ENCODE data around the gene CCDC144A.
"Not testable (repeated sequence)": the region's sequence is repeated elsewhere in the genome, so short reads cannot be mapped to it uniquely, and the experiment has no call there.

The CCDC144A gene

GRCh38 chr17:16689731-16690281 is at the start of gene CCDC144A:
Gene CCDC144A (plus strand): TSS chr17:16690241. CDS start chr17:16690401, 160 bp downstream.
- H3K9me3 ChIP-seq (ENCODE audit: control insufficient read depth, low read length); H3K4me1 ChIP-seq (ENCODE audit: control insufficient read depth, insufficient read depth, low read length); H3K9ac ChIP-seq (ENCODE audit: low read length); H3K4me3 ChIP-seq (ENCODE audit: low read length); DNase-seq (ENCODE audit: low read depth); H3K27me3 ChIP-seq (replicated peaks; ENCODE audit: control insufficient read depth, insufficient read depth, low read length); H3K36me3 ChIP-seq (ENCODE audit: control insufficient read depth, insufficient read depth, low read length, severe bottlenecking): not testable (repeated sequence)

GRCh38 chr17:16649585-16649984 is 40.5 kb upstream of the CCDC144A start:
- Histone ChIP-seq H3K9ac (ENCODE audit: low read length) (no peak overlapping the region), H3K27me3 (replicated peaks; ENCODE audit: control insufficient read depth, insufficient read depth, low read length) (no peaks in the 10 kb centered on the region), H3K4me3 (ENCODE audit: low read length) (no peak overlapping the region), H3K36me3 (ENCODE audit: control insufficient read depth, insufficient read depth, low read length, severe bottlenecking) (peaks cover 34% of the 10 kb centered on the region), H3K4me1 (ENCODE audit: control insufficient read depth, insufficient read depth, low read length) (peaks cover 15% of the 10 kb centered on the region), H3K9me3 (ENCODE audit: control insufficient read depth, low read length) (no peaks in the 10 kb centered on the region)
- no peak for DNase-seq (ENCODE audit: low read depth)

DNA sequence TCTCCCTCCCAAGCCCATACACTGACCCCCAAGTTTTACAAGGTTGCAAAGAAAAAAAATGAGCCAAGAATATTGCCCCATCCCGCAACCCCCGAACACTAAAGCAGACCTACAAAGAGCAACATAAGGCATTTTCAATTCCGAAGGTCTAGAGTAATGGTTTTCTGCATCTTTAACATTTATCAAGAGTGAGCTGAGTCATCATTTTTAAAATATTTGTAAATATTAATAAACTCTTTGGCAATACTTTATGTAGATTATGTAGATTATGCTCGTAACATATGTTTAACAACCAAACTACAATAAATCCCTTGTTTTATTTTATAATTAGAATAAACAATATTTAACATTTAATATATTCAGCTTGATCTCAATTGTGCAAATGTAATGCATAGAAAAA is 37.8 kb upstream of the CCDC144A start:
- no peak for DNase-seq (ENCODE audit: low read depth)
- H3K36me3 ChIP-seq (ENCODE audit: control insufficient read depth, insufficient read depth, low read length, severe bottlenecking), result peaks cover 15% of the 10 kb centered on the region
- peaks cover 15% of the 10 kb centered on the region for H3K4me1 ChIP-seq (ENCODE audit: control insufficient read depth, insufficient read depth, low read length)
- no peaks in the 10 kb centered on the region for H3K9me3 ChIP-seq (ENCODE audit: control insufficient read depth, low read length)
- H3K4me3 ChIP-seq (ENCODE audit: low read length), result peak overlapping the region; percentile 84
- H3K27me3 ChIP-seq (replicated peaks; ENCODE audit: control insufficient read depth, insufficient read depth, low read length), result no peaks in the 10 kb centered on the region
- H3K9ac ChIP-seq (ENCODE audit: low read length), result peak overlapping the region; percentile 92

- Histone ChIP-seq H3K4me1 (ENCODE audit: control insufficient read depth, insufficient read depth, low read length) (peaks cover 15% of the 10 kb centered on the region), H3K4me3 (ENCODE audit: low read length) (peak overlapping the region; percentile 84), H3K36me3 (ENCODE audit: control insufficient read depth, insufficient read depth, low read length, severe bottlenecking) (peaks cover 14% of the 10 kb centered on the region), H3K9ac (ENCODE audit: low read length) (peak overlapping the region; percentile 92), H3K27me3 (replicated peaks; ENCODE audit: control insufficient read depth, insufficient read depth, low read length) (no peaks in the 10 kb centered on the region), H3K9me3 (ENCODE audit: control insufficient read depth, low read length) (no peaks in the 10 kb centered on the region)
- no peak for DNase-seq (ENCODE audit: low read depth)
Measured at GRCh38 chr17:16652847-16653366, 37.1 kb upstream of the CCDC144A start.

DNA sequence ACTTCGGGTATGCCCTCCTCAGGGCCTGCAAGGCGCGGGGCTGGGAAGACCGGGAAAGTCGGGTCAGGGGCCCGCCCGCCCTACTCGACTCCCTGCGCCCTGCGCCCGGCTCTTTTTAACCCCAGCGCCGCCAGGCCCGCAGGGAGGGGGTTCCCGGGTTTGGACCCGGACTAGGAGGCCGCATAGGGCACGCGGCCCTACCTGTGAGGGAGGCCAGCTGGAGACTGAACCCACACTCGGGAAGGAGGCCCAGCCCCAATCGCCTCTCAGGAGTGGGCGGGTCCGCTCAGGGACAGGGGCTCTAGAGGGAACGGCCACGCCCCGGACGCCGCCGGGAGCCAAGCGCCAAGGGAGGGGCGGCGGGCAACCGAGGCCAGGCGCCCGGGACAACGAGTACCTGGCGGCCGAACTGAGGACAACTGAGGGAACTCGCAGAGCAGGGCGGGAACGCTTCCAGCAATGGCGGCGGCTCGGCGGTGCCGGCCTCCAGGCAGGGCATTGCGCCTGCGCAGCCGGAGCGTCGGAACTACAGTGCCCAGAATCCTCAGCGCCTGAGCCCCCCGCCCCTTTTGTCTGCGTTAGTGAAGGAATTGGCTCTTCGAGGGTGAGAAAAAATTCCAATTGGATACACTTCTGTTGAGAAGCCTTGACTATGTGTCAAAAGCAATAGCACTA is 36.5 kb upstream of the CCDC144A start, which contains the start of gene ZNF624:
TSS of gene ZNF624 (minus strand) at position 484 of the 675 bp plus-strand sequence.
- H3K9me3 ChIP-seq (ENCODE audit: control insufficient read depth, low read length), result no peaks in the 10 kb centered on the region
- H3K36me3 ChIP-seq (ENCODE audit: control insufficient read depth, insufficient read depth, low read length, severe bottlenecking), result peaks cover 11% of the 10 kb centered on the region
- peak within 1 kb of the TSS; percentile 84 for H3K4me3 ChIP-seq (ENCODE audit: low read length)
- peaks cover 15% of the 10 kb centered on the region for H3K4me1 ChIP-seq (ENCODE audit: control insufficient read depth, insufficient read depth, low read length)
- H3K27me3 ChIP-seq (replicated peaks; ENCODE audit: control insufficient read depth, insufficient read depth, low read length), result no peaks in the 10 kb centered on the region
- H3K9ac ChIP-seq (ENCODE audit: low read length), result peak within 1 kb of the TSS; percentile 92
- DNase-seq (ENCODE audit: low read depth), result peak; percentile 97

GRCh38 chr17:16661217-16661616 is 28.8 kb upstream of the CCDC144A start:
- Histone ChIP-seq H3K36me3 (ENCODE audit: control insufficient read depth, insufficient read depth, low read length, severe bottlenecking) (no peaks in the 10 kb centered on the region), H3K27me3 (replicated peaks; ENCODE audit: control insufficient read depth, insufficient read depth, low read length) (peaks cover 3% of the 10 kb centered on the region), H3K4me1 (ENCODE audit: control insufficient read depth, insufficient read depth, low read length) (no peaks in the 10 kb centered on the region), H3K9me3 (ENCODE audit: control insufficient read depth, low read length) (no peaks in the 10 kb centered on the region), H3K9ac (ENCODE audit: low read length) (no peak overlapping the region), H3K4me3 (ENCODE audit: low read length) (no peak overlapping the region)
- peak; percentile 44 for DNase-seq (ENCODE audit: low read depth)

DNA sequence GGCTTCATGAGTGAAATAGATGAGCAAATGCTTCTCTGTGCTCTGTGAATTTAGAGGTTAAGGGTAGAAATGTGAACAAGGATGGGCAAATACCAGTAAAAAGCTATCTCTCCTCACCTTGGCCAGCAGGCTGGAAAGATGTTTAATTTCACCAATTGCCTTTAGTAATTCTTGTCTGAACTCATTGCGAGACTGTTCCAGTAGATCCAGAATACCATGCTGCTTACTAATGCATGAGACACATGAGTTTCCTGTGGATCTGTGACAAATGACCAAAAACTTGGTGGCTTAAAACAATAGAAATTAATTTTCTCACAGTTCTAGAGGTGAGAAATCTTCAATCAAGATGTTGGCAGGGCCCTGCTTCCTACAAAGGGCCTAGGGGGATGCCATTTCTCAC is 27.1 kb upstream of the CCDC144A start:
- no peak overlapping the region for H3K4me3 ChIP-seq (ENCODE audit: low read length)
- H3K36me3 ChIP-seq (ENCODE audit: control insufficient read depth, insufficient read depth, low read length, severe bottlenecking), result no peaks in the 10 kb centered on the region
- DNase-seq (ENCODE audit: low read depth), result no peak
- H3K27me3 ChIP-seq (replicated peaks; ENCODE audit: control insufficient read depth, insufficient read depth, low read length), result peaks cover 3% of the 10 kb centered on the region
- no peak overlapping the region for H3K9ac ChIP-seq (ENCODE audit: low read length)
- no peaks in the 10 kb centered on the region for H3K4me1 ChIP-seq (ENCODE audit: control insufficient read depth, insufficient read depth, low read length)
- no peaks in the 10 kb centered on the region for H3K9me3 ChIP-seq (ENCODE audit: control insufficient read depth, low read length)

DNA sequence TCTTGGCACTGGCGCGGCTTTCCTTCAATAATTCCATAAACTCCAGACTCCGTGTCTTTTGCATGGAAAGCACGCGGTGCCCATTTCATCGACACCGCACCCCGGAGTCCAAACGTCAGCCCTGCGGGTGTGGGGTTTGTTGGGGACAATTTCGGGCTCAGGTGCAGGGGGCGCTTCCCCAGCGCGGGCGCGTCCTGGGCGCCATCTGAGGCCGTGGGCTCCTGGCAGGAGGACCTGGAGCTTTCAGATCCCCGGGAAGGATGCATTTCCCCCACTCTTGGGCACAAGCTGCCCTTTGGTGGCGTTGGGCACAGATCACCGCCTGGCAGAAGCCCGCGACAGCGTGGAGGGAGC is 23.5 kb upstream of the CCDC144A start:
- not testable (repeated sequence) for H3K9ac ChIP-seq (ENCODE audit: low read length); DNase-seq (ENCODE audit: low read depth); H3K36me3 ChIP-seq (ENCODE audit: control insufficient read depth, insufficient read depth, low read length, severe bottlenecking); H3K27me3 ChIP-seq (replicated peaks; ENCODE audit: control insufficient read depth, insufficient read depth, low read length); H3K9me3 ChIP-seq (ENCODE audit: control insufficient read depth, low read length); H3K4me1 ChIP-seq (ENCODE audit: control insufficient read depth, insufficient read depth, low read length)
- H3K4me3 ChIP-seq (ENCODE audit: low read length), result peak overlapping the region; percentile 12

DNA sequence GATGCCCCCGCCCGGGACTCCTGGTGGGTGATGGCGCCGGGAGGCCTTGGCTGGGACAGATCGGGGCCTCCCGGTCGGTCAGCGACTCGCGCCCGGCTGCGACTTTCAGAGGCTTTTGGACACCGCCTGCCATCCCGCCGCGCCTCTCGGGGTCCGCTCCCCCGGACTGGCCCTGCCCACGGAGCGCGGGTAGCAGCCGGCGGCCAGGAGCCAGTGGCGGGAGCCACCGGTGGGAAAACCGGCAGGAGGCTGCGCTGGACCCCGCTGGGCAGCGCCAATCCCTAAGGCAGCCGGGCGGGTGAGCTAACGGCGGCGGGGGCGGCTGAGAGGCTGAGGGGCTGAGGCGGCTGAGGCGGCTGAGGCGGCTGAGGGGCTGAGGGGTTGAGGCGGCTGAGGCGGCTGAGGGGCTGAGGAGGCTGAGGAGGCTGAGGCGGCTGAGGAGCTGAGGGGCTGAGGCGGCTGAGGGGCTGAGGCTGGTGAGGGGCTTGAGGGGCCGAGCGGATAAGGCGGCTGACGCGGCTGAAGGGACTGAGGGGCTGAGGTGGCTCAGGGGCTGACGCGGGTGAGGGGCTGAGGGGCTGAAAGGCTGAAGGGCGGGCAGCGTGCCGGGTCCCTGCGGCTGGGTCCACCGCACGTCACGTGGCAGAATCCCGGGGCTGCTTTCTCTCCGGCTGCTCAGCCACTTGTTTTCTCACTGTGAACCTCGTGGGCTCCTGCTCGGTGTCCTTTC is 23.0 kb upstream of the CCDC144A start:
- H3K27me3 ChIP-seq (replicated peaks; ENCODE audit: control insufficient read depth, insufficient read depth, low read length); H3K36me3 ChIP-seq (ENCODE audit: control insufficient read depth, insufficient read depth, low read length, severe bottlenecking); H3K4me1 ChIP-seq (ENCODE audit: control insufficient read depth, insufficient read depth, low read length); H3K9ac ChIP-seq (ENCODE audit: low read length); H3K9me3 ChIP-seq (ENCODE audit: control insufficient read depth, low read length): not testable (repeated sequence)
- H3K4me3 ChIP-seq (ENCODE audit: low read length), result peak overlapping the region; percentile 65
- DNase-seq (ENCODE audit: low read depth), result peak; percentile 35

- H3K9me3 ChIP-seq (ENCODE audit: control insufficient read depth, low read length), result no peaks in the 10 kb centered on the region
- DNase-seq (ENCODE audit: low read depth), result peak; percentile 10
Measured at GRCh38 chr17:16676676-16677268, 13.3 kb upstream of the CCDC144A start.

More at GRCh38 chr17:16676676-16677268, 13.3 kb upstream of the CCDC144A start:
- H3K4me1 ChIP-seq (ENCODE audit: control insufficient read depth, insufficient read depth, low read length), result no peaks in the 10 kb centered on the region
- no peaks in the 10 kb centered on the region for H3K36me3 ChIP-seq (ENCODE audit: control insufficient read depth, insufficient read depth, low read length, severe bottlenecking)
- H3K27me3 ChIP-seq (replicated peaks; ENCODE audit: control insufficient read depth, insufficient read depth, low read length), result no peaks in the 10 kb centered on the region
- no peak overlapping the region for H3K4me3 ChIP-seq (ENCODE audit: low read length)
- no peak overlapping the region for H3K9ac ChIP-seq (ENCODE audit: low read length)
